NK-92 treated with Interleukin-12 subunit alpha and Interleukin-12 subunit beta, amount 100 ng/mL, for 24 hours (cell line): ENCODE measurements around the gene EXOSC10.
A peak's percentile ranks its signal among the peaks of the same experiment; 100 is the strongest.

Source experiments
- DNase-seq: peaks from one replicate; lab custom pipeline; 2025; lab: John Stamatoyannopoulos, UW

The EXOSC10 gene

DNA sequence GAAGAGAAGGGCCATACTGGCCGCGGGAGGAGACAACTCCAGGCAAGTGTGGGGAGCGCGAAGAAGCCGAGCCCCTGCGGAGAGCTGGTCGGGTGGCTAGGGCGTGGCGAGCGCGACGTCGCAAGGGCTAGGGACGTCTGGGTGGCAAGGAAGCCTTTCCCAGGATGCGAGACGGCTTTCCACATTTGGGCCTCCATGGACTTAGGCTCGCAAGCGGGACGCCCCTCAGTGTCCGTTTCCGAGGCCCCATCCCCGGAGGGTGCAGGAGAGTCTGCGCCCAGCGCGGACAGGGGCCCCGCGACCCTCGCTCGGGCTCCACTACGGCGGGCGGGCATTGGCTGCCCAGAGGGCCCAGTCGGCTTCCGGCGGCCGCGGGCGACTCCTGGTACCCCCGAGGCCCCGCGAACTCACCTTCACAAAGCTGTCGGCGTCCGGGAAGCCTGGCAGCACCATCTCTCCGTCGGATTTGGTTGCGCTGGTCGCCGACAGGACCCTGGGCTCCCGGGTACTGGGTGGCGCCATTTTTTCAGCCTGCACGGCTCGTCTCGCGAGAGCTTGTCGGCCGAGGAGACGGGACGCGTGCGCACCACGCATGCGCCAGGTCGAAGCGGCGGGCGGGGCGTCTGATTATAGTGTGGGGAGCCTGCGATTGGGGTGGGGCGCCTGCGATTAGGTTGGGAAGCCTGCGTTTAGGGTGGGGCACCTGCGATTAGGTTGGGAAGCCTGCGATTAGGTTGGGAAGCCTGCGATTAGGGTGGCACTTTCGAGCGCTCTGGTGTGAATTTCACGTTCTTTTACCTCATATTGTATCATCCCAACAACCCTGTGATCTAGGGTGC is at the start of gene EXOSC10:
TSS of gene EXOSC10 (minus strand) at position 560 of the 839 bp plus-strand sequence. CDS start at position 522, 38 bp downstream.
- peak; percentile 85 for DNase-seq

DNA sequence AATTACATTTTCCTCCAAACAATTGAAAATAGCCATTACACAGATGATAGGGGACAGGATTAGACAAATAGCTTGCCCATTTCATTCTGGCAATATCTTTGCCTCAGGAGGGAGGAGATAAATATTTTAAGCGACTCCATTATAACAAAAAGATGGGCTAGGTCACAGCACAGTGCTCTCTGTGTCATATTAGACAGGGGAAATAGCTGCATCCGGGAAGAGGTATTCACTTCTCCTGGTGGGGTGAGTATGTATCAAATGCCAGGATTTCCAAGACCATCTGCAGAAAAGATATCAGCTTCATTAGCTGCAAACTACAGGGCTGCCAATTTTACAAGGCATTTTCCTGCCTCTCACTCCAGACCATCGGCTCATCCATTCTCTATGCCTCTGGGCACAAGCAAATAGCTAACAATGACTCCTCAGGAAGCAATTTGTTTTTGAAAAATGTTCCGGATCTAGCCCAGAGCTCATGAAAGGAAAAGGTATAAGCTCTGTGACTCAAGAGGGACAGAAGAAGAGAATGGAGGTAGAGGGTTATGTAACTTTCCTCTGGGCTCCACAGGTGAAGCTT is 47.6 kb upstream of the EXOSC10 start:
- DNase-seq, result no peak

DNA sequence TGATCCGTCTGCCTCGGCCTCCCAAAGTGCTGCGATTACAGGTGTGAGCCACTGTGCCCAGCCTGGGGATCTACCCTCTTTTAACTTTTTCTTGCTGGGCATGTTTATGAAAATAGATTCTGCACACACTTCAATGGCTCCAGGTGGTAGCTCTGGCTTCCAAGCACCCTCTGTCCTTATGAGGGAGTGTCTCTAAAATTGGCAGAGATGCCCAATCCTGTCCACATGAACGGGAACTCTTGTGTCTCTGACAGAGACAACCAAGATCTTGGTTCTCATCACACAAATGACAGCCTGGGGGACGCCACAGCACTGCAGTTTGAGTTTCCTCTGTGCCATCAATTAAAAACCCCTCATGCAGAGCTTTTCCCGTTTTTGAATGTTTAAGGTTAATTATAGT is 46.1 kb upstream of the EXOSC10 start:
- DNase-seq, result no peak

DNA sequence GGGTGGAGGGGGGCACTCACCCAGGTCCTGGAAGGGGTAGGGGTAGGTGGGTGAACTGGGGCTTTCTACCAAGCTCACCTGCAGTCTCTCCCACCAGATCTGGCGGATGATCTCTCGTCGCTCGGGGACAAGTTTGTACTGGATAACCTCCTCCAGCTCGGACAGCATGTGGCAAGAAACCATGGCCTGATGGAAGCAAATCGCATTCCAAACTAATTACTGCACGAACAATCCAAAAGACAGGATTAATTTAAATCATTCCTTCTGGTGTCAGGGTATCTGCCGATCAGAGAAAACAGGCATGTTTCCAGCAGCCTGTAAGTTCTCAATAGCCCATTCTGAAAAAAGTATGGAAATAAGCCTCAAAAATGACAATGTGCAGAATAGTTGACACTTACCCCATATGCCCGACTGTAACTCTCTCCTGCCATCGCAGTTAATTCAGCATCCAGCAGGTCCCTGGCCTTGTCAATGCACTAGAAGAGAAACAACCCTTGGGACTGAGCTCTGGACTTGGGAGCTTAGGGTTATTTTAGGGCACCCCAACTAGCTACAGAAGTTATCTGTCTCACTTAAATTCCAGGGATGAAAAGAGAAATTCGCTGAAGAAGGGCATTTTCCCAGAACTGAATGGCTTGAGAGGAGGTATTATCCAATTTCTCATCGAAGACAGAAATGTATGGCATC is 45.0 kb upstream of the EXOSC10 start:
- DNase-seq, result no peak

DNA sequence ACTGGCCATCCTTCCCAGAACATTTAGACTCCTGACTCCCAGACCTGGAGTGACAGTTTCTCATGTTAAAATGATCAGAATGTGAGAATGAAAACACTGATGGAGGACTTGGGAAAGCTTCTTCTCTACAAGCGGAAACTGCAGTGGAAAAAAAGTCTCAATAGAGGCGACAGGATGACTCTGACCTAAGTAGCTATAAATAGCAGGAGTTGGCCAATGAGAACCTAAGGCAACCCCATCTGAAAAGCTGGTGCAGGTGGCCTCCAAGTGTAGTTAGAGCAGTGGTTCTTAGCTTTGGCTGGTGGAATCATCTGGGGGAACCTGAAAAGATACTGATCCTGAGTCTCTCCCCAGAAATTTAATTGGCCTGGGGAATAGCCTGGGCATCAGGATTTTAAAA is 44.2 kb upstream of the EXOSC10 start:
- DNase-seq, result no peak

DNA sequence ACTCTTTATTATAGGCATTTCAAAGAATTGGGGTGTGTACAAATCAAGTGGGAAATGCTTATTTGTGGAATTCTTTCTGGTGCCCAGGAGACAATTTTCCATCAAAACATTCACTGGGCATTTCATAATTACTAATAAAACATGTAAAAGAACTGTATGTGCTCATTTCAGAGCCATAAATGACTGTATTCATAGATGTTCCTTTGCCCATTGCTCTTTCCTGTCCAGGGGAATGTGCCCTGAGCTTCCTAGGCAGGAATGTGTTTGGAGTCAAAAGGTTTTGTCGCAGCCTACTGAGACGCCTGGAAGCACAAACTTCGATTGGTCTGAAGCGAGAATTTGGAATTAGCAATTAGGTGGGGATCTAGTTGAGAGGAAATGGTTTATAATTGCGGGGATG is 43.7 kb upstream of the EXOSC10 start:
- DNase-seq, result no peak

DNA sequence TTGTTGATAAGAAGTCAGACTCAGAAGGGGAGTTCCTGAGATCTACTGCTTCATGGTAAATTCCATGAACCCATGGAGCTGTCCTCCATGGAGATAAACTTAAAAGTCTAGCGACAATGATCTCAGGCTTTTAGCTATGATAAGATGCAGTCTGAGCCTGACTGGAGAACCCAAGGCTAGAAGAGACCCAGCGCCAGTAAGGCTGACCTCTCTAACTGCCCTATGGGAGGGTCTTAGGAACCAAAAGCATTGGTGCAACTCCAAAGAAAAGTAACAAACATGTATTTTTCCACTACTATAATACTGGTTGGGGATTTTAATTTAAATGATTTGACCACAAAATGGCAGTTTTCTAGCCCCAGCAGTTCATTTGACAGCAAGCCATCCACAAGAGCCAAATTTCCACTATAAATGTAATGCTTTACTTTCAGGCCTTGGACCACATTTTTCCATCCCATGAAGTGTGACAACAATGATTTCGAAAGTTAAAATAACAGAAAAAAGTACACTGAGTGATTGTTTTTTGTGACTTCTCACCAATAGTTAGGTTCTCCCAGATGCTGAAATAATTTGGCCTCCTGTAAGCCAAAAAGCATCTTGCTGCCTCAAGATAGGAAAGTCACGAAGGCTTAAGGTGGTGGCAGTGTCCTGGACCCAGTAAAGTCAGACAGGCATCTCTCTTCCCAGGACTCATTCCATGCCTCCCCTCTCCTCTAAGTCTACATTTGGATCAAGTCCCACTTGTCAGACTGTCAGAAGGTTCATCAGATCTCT is 43.1 kb upstream of the EXOSC10 start:
- DNase-seq, result no peak

DNA sequence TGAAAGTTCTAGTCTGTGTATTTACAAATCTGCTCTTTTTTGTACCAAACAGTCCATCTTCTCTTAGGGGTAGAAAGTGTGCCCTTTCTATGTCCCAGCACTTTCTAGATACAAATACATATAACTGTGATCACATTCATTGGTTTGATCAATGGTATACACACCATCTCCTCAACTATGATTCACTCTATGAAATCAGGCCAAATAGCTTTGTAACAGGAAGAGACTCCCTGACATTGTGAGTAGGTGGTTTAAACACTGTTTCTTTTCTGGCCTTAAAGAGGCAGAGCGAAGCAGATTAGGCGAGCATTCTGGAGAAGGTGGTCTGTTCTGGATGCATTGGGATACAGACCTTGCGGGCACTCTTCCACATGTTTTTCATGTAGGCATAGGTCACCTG is 39.3 kb upstream of the EXOSC10 start:
- DNase-seq, result no peak

DNA sequence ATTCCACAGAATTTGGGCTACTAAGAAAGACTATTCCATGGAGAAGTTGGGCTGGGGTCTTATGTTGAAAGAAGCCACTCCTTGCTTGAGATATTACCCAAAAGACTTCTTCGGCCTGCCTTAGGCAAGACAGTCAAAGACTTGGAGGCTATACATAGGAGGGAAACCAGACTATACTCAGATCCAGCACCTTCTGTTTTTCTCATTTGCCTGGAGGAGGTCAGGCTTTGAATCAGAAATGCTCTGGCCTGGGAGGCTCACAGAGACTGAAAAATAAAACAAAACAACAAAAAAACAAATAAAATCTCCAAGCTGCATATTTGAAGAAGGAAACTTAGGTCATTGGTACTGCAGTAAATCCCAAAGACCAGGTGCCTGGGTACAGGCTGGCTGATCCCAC is 38.4 kb upstream of the EXOSC10 start:
- no peak for DNase-seq

DNA sequence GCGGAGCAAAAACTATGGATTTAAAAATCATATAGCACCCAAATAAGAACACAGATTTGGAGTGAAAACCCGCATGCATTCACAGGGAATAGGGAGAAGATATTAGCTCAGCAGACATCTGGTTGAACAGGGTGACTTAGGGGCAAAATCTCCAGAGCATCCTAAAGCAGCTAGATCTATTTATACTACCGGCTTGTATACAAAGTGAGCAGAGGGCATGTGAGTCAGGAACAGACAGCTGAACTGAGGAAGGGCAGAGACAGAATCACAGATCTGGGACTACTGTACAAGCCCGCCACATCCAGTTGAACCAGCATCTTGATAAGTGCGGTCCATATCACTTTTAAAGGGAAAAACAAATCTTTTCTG is 35.2 kb upstream of the EXOSC10 start:
- DNase-seq, result no peak

DNA sequence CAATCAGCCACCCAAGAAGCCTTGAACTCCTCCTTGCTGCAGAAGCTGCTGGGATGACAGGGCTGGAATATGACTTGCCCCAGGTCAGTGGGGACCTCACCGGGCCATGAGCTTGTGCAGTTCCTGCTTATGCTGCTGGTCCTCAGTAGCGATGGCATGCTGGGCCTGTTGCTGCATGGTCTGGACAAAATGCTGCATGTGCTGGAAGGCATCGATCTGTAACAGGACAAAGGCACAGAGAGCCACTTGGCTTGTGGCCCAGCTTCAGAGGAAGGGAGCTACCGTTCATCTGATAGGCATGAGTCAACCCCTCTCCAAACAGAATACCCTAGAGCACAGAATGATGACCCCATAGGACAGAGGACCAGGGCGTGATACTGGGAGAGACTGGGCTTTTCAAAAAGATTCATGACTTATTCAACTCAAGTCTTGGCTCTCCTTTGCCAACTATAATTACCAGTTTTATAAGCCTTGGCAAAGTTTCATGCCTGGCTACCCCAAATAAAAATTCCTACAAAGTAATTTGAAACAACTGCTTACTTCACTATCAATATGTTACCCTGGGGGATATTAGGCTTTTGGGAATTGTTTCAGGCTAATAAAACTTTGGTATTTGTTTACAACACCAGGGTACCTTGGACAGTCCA is 34.7 kb upstream of the EXOSC10 start:
- no peak for DNase-seq

DNA sequence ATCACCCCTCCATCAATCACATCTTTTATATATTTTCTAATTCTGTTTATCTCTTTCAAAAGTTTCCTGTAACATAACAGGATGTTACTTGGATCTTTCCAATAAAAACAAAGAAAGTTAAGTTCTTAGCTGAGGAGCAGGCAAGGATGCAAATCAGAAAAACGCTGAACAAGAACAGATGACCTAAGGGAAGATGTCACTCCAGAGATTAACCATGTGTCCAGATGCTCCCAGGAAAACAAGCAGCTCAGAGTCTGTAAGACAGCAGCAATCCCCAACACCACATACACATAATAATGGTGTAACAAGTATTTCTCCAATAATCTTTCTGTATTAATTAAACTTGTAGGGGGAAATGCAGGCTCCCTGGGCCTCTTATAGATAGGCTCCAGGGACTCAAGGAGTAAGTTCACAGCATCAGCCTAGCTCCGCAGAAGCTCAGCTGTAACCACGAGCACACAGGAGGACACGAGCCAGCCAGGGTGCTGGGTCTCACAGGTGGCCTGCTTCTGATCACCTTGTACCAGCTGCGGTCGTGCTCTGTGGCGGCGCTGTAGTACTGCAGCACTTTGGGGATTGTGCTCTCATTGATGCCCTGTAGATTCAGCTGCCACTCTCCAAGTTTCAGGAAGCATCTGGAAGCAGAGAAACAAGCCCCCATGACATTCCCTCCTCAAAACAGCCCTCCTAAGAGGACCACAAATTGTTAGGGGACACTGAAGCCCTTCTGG is 33.1 kb upstream of the EXOSC10 start:
- no peak for DNase-seq

DNA sequence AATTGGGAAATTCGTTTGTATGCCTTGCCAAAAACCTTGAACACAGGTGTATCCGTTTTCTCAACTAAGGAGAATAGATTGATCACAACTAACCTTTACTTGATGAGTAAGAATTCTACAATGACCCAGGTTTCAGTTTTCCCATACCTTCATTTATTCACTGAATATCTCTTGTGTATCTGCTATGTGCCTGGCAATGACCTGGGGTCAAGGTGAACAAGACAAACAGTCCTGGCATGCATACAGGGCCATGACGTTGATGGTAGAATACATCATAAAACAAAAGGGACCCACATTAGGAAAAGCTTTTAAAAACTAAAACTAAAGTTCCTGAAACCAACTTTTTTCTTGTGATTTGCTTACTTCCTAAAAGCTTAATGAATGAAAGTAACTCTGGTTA is 32.1 kb upstream of the EXOSC10 start:
- no peak for DNase-seq

DNA sequence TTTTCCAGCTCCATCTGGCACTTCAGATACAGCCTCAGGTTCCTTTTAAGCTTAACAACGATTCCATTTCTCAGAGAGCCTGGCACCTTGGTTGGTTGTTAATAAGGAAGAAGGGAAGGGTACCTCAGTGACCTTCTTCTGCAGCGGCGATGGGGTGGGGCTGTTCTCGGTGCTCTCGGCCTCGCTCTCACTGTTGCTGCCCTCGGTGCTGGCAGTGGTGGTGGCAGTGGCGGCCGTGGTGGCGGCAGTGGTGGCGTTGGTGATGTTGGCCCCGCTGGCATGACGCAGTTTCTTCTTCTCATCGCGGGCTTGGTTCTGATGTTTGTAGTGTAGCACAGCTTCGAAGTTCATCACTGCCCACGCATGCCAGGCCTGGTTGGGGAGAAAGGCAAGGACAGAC is 30.7 kb upstream of the EXOSC10 start:
- DNase-seq, result no peak

DNA sequence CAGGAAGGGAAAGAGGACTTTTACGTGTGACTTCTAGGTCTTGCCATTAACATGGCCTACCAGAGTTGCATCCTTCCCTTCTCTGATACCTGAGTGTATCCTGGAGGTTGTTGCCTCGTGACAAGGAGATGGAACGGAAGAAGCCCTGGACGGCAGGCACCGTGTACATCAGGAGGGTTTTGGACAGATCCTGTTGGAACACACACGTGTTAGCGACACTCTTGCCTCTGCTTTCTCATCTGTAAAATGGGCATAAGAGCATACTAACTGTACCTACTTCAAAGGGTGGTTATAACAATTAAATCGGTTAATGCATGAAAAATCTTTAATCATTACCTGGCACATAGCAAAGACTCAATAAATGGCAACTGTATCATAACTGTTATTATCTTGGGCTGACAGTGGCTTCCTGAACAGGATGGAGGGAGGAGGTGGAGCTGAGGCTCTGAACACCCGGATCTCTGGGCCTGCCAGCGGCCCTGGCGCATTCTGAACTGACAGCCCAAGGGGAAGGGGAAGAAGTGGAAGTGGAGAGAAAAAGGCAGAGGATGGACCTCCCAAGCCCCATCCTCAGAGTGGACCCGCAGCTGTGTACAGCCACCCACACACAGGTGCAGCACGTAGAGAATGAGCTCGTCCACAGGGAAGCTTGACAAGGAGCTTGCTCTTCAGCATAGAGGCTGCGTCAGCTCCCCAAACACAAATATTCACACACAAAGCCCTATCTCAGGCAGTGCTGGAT is 30.2 kb upstream of the EXOSC10 start:
- no peak for DNase-seq

DNA sequence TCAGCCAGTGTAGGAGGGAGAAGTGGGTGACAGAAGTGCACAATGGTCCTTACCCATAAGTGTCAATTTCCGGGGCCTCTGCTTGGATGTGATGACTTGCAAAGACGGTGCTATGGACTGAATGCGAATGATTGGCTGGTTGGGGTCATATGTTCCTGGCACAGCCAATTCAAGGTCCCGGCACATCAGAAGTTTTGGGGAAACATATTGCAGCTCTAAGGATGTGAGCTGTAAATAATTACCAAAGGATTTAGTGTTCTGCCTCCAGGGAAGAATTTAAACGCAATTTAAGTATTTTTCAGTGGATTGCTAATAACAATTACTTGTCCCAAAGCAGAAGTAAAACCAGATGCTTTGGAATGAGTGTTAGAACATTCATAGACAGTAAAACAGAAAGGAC is 26.9 kb upstream of the EXOSC10 start:
- no peak for DNase-seq

DNA sequence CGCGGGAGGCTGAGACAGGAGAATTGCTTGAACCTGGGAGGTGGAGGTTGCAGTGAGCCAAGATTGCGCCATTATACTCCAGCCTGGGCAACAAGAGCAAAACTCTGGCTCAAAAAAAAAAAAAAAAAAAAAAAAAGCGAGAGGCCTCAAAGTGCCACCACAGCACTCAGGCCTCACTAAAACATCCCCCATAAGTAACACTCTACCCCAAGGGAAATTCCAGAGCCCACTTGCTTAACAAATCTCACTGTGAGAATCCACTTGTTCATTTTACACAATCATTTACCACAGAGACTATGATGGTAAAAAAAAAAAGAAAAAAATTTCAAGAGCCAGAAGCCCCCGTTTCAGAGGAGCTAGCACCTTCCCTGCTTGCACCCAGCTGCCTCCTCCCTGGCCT is 26.3 kb upstream of the EXOSC10 start:
- no peak for DNase-seq

DNA sequence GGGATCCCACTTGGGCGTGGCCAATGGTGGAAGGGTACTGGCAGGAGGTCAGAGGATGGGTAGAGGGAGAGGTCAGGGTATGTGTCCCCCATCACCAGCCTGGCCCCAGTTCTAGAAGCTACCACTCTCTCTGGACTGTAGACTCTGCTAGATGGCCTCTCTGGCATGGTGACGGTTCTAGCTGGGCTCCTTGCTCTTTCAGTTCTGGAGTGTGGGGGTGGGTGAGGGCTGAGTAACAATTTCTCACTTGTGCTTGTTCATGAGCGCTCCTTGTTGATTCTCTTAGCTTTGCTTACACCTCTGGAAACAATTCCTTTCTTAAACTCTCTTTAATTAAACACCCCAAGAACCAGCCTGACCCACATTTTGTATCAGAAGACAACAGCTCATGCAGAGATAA is 25.3 kb upstream of the EXOSC10 start:
- no peak for DNase-seq

DNA sequence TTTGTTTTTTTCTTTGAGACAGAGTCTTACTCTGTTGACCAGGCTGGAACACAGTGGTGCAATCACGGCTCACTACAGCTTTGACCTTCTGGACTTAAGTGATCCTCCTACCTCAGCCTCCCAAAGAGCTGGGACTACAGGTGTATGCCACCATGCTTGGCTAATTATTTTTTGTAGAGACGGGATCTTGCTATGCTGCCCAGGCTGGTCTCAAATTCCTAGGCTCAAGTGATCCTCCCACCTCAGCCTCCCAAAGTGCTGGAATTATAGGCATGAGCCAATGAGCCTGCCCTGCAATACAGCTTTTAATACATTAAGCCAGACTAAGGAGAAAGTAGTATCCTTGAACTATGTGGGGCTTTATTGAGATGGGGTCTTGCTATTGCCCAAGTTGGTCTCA is 16.6 kb upstream of the EXOSC10 start:
- no peak for DNase-seq

DNA sequence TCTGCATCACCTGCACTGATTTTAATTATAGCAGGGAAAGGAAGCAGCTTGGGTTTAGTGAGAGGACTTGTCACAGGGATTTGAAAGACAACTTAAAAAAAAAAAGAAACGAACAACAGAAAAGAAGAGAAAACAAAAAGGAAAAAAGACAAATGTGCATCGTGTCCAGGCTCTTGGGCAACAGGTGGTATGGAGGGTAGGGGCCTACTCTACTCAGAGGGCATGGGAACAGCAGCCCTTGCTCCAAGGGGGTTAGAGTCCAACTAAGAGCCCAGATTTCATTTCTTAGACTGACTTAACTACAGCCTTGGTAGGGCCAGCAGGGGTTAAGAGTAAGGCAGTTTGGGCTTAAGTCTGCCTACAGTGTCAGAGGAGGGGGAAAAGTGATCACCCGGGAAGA is 15.3 kb upstream of the EXOSC10 start:
- DNase-seq, result no peak
